Heart right ventricle (tissue), 16 donors: ENCODE measurements around the gene CACNA1E. TPM values are rescaled to one million over a fixed set of nuclear protein-coding genes. Genes with fewer than 3 reads are reported as not detected.

ENCODE experiments used
- ATAC-seq, 8 donors: fragments of 200-7000 bp; cut with Tn5 transposase; one replicate each; pipeline ENCODE4 v1.9.1; 2020; ENCODE audit warnings: mild to moderate bottlenecking in 8 of 8, moderate library complexity in 8 of 8, moderate number of reproducible peaks in 1 of 8
- DNase-seq, 2 donors: peaks; one replicate each; pipeline ENCODE4 v3.0.0-alpha.2; 2020
- H3K27ac ChIP-seq, 10 donors: fragments of 200-600 bp; sonication (generic) in 2 of 10; one replicate each; pipeline versions ENCODE4 v1.5.0 to v1.8.0; 2020 to 2022; ENCODE audit warnings: mild to moderate bottlenecking in 3 of 10
- H3K27me3 ChIP-seq, 7 donors: fragments of 200-600 bp; one replicate each; pipeline ENCODE4 v1.8.0; 2021 to 2022; ENCODE audit warnings: mild to moderate bottlenecking in 2 of 7
- H3K36me3 ChIP-seq, 9 donors: fragments of 200-600 bp; sonication (generic) in 1 of 9; one replicate each; pipeline versions ENCODE4 v1.5.0 to v1.8.0; 2020 to 2022; ENCODE audit warnings: mild to moderate bottlenecking in 2 of 9
- H3K4me1 ChIP-seq, 9 donors: fragments of 200-600 bp; sonication (generic) in 1 of 9; one replicate each; pipeline versions ENCODE4 v1.5.0 to v1.8.0; 2020 to 2022; ENCODE audit warnings: mild to moderate bottlenecking in 4 of 9
- H3K4me3 ChIP-seq, 10 donors: fragments of 200-600 bp; sonication (generic) in 2 of 10; one replicate each; pipeline versions ENCODE4 v1.5.0 to v1.8.0; 2020 to 2022; ENCODE audit warnings: mild to moderate bottlenecking in 7 of 10, moderate library complexity in 2 of 10
- H3K9me3 ChIP-seq, 11 donors: fragments of 200-600 bp in 10 of 11; sonication (generic) in 2 of 11; one replicate each; pipeline versions ENCODE4 v1.5.0 to v1.8.0; 2013 to 2022; ENCODE audit warnings: mild to moderate bottlenecking in 2 of 11, control low read depth in 1 of 11, moderate library complexity in 1 of 11
- CTCF ChIP-seq, 9 donors: fragments of 200-600 bp; sonication (generic) in 2 of 9; IDR thresholded peaks; one replicate each; pipeline versions ENCODE4 v1.5.0 to v1.8.0; 2021 to 2022; ENCODE audit warnings: antibody characterized with exemption in 9 of 9, mild to moderate bottlenecking in 5 of 9, moderate library complexity in 1 of 9
- WGBS, 2 donors: extraction: QIAGEN DNeasy Blood & Tissue Kit; methylation state at CpG; one replicate each; pipeline ENCODE4 v1.1.7; 2013; ENCODE audit warnings: inconsistent platforms in 1 of 2; 5-methylcytosine and 5-hydroxymethylcytosine counted together
- intact Hi-C, 10 donors: fragments of 100-400 bp; cut with DNase I; formaldehyde crosslinking; loops; one replicate each; pipeline versions ENCODE4 v1.11.1 to v1.14.2; 2022
- polyA plus RNA-seq, 2 donors: library from polyadenylated mRNA; stranded (reverse); fragments of 200-250 nt; gene quantifications; one replicate each; pipeline ENCODE4 v1.2.3, GENCODE V29; 2013
- total RNA-seq, 10 donors: library from RNA; stranded (reverse); fragmentation: NEBNext Ultra II Directional in 3 of 10; extraction: Animal tissue kit (Norgen Biotek cat#: 25700) in 3 of 10; gene quantifications; one replicate each; pipeline versions ENCODE4 v1.2.1 to v1.2.4, GENCODE V29; 2021 to 2023
- donor health status: Arrhythmogenic right ventricular cardiomyopathy.
- donor health status: ischemic (EF 13 %, LVEDD 7.1; RV severe dilation, severe dysfunction).
- donor health status: healthy with polysubstance abuse.
- donor health status: DM: no; HTN: yes; CAD: no.
- donor health status: DM: no; HTN: no; CAD: no.
- donor health status: ischemic (EF 25% LVEDD 6.9; RV normal size, moderate dysfunction).
- donor health status: ischemic (EF 25% LVEDD 5.7; RV mildly dilated, moderate dysfunction).
- donor health status: healthy.
- donor health status: DM: yes; HTN: yes; CAD: no.
- donor health status: Ischemic cardiomyopathy.
- donor health status: ischemic (EF 35%, LVEDD 5.7; RV mildly dilated, moderate dysfunction).
- donor health status: nonischemic (EF 11% LVEDD 7.7; RV severe dilation, severe dysfunction).
- donor health status: DM: yes; HTN: yes; CAD: no.
- donor health status: PGD.
- donor health status: ischemic (EF 29% LVEDD 5.4; RV normal size, mild dysfunction).
- donor health status: nonischemic (EF 23%, LVEDD 6.1; RV moderate dilation, normal function).

Gene CACNA1E
- total and polyA plus RNA-seq, 12 donors = 0.04 to 21.7 (median 0.71) TPM

- H3K27me3 ChIP-seq = peaks cover 0 to 13% (median 6%) of the 10 kb centered on the region in 7 donors
- no peaks in the 10 kb centered on the region for H3K36me3 ChIP-seq
- intact Hi-C loops = no loop called here
- H3K9me3 ChIP-seq = no peaks in the 10 kb centered on the region
- no peak overlapping the region for H3K4me3 ChIP-seq
- no peaks in the 10 kb centered on the region for H3K4me1 ChIP-seq
- DNase-seq = no peak
- H3K27ac ChIP-seq = no peak overlapping the region
- WGBS, 2 donors = 74 to 82% methylated on average over 3 of the region's 3 CpGs
- no peak for TF ChIP-seq CTCF (IDR thresholded peaks at IDR 0.05)
- no peak for ATAC-seq
Observed at GRCh38 chr1:181803421-181803820, 320.1 kb downstream of the CACNA1E start.

- H3K27me3 ChIP-seq = peaks cover 0 to 14% (median 4%) of the 10 kb centered on the region in 7 donors
- no peaks in the 10 kb centered on the region for H3K36me3 ChIP-seq
- no peak overlapping the region for H3K27ac ChIP-seq
- no peak for TF ChIP-seq CTCF (IDR thresholded peaks at IDR 0.05)
- H3K4me1 ChIP-seq = no peaks in the 10 kb centered on the region
- H3K4me3 ChIP-seq = no peak overlapping the region
- DNase-seq (no peak), ATAC-seq (no peak)
- WGBS, 2 donors = 66 to 67% methylated on average over 2 of the region's 2 CpGs
- H3K9me3 ChIP-seq = no peaks in the 10 kb centered on the region
- intact Hi-C loops = no loop called here
Observed at GRCh38 chr1:181804989-181805388, 321.7 kb downstream of the CACNA1E start.

GRCh38 chr1:181806746-181807145, 323.4 kb downstream of the CACNA1E start:
- no peak for DNase-seq
- H3K36me3 ChIP-seq = no peaks in the 10 kb centered on the region
- WGBS, 2 donors = 69 to 79% methylated on average over 2 of the region's 2 CpGs
- intact Hi-C loops = no loop called here
- ATAC-seq = no peak
- TF ChIP-seq CTCF (IDR thresholded peaks at IDR 0.05) = no peak
- H3K4me1 ChIP-seq = no peaks in the 10 kb centered on the region
- H3K27ac ChIP-seq = no peak overlapping the region
- no peaks in the 10 kb centered on the region for H3K9me3 ChIP-seq
- peaks cover 0 to 13% (median 4%) of the 10 kb centered on the region in 7 donors for H3K27me3 ChIP-seq
- no peak overlapping the region for H3K4me3 ChIP-seq

GRCh38 chr1:181807251-181807650, 323.9 kb downstream of the CACNA1E start:
- Histone ChIP-seq H3K27ac (no peak overlapping the region), H3K4me1 (no peaks in the 10 kb centered on the region), H3K36me3 (no peaks in the 10 kb centered on the region), H3K9me3 (no peaks in the 10 kb centered on the region), H3K27me3 (peaks cover 0 to 13% (median 4%) of the 10 kb centered on the region in 7 donors), H3K4me3 (no peak overlapping the region)
- DNase-seq (no peak), ATAC-seq (no peak)
- WGBS, 2 donors = 53 to 54% methylated on average over 4 of the region's 4 CpGs
- intact Hi-C loops = no loop called here
- TF ChIP-seq CTCF (IDR thresholded peaks at IDR 0.05) = no peak
